HepG2 (cell line): Measurements from ENCODE around the gene BPGM.

Experiments
- BCL6 ChIP-seq: IDR thresholded peaks from 2 replicates; pipeline ENCODE4 v1.6.1; 2016; ENCODE audit warnings: missing genetic modification reagents, missing compliant biosample characterization
- BHLHE40 ChIP-seq: IDR thresholded peaks from 2 replicates; pipeline ENCODE4 v1.6.1; 2011; ENCODE audit warnings: low read length, improper control_type of control experiment
- CBX5 ChIP-seq: sonication (generic); formaldehyde crosslinking; IDR thresholded peaks from 2 replicates; pipeline ENCODE4 v1.4.0; 2020; ENCODE audit warnings: missing genetic modification reagents, borderline replicate concordance
- ESRRA ChIP-seq: sonication (generic); formaldehyde crosslinking; IDR thresholded peaks from 2 replicates; pipeline ENCODE4 v1.5.1; 2020; ENCODE audit warnings: mild to moderate bottlenecking, low read depth, missing genetic modification reagents
- HCFC1 ChIP-seq: fragments of 150-350 bp; IDR thresholded peaks from 2 replicates; pipeline ENCODE4 v1.6.1; 2014; ENCODE audit warnings: low read depth, low read length
- U2AF1 ChIP-seq: fragments of 200-400 bp; formaldehyde crosslinking; optimal IDR thresholded peaks from 2 replicates; pipeline ENCODE3; 2017; ENCODE audit warnings: mild to moderate bottlenecking, low read depth, low read length
- ZFX ChIP-seq: sonication (generic); formaldehyde crosslinking; IDR thresholded peaks from 2 replicates; pipeline ENCODE4 v1.4.0; 2020; ENCODE audit warnings: mild to moderate bottlenecking, low read depth, missing genetic modification reagents, moderate library complexity
- ZNF530 ChIP-seq: sonication (generic); formaldehyde crosslinking; IDR thresholded peaks from 2 replicates; pipeline ENCODE4 v1.5.0; 2020; ENCODE audit warnings: low read depth, mild to moderate bottlenecking, missing genetic modification reagents
- ZNF768 ChIP-seq: sonication (generic); formaldehyde crosslinking; IDR thresholded peaks from 2 replicates; pipeline ENCODE4 v1.4.0; 2020; ENCODE audit warnings: missing genetic modification reagents
- TF ChIP-seq, protein P1 (sequence below): sonication (generic); formaldehyde crosslinking; IDR thresholded peaks from 2 replicates; pipeline ENCODE4 v1.5.1; 2020; ENCODE audit warnings: missing genetic modification reagents, mild to moderate bottlenecking, borderline replicate concordance

GRCh38 chr7:134708692-134709091 lies 62.0 kb downstream of the BPGM start:
- TF ChIP-seq ZNF530 (CRISPR knock-in tag), result no peak
- no peak for TF ChIP-seq ESRRA (CRISPR knock-in tag)
- TF ChIP-seq CBX5 (CRISPR knock-in tag), result no peak
- TF ChIP-seq, protein P1, sequence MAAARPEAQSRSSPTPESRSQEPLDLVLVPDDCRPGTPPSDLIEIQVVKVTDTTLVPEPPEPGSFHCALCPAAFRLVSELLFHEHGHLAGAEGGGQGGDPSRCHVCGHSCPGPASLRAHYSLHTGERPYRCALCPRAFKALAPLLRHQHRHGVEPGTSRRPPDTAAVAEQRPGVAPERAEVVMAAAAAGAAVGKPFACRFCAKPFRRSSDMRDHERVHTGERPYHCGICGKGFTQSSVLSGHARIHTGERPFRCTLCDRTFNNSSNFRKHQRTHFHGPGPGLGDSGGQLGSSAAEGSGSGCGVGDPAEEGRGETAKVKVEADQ, result no peak
- no peak for TF ChIP-seq BHLHE40
- TF ChIP-seq HCFC1, result no peak
- no peak for TF ChIP-seq ZNF768 (CRISPR knock-in tag)
- no peak for TF ChIP-seq BCL6 (CRISPR knock-in tag)
- TF ChIP-seq U2AF1, result no peak
- no peak for TF ChIP-seq ZFX (CRISPR knock-in tag)
